H1 (cell line): Measurements from ENCODE around the gene ALS2CL. TPM values are rescaled to one million over a fixed set of nuclear protein-coding genes. Genes with fewer than 3 reads are reported as not detected.

ENCODE experiments used
- CTCF ChIA-PET: fragments of 300-600 bp; sonication (Branson Sonifier 250); formaldehyde crosslinking; loops from one replicate; lab custom pipeline; 2021; ENCODE audit not compliant: partially characterized antibody; lab: Charles Lee
- POLR2A ChIA-PET: fragments of 300-600 bp; sonication (Branson Sonifier 250); formaldehyde crosslinking; loops from one replicate; lab custom pipeline; 2021; ENCODE audit warnings: inconsistent platforms; ENCODE audit not compliant: partially characterized antibody; lab: Charles Lee
- DNase-seq, 2 experiments: peaks; one replicate each; pipeline versions ENCODE4 v3.0.0 to v3.0.0-alpha.2; 2010 to 2022; ENCODE audit warnings: low spot score in 2 of 2, low read depth in 1 of 2, mixed read lengths in 1 of 2
- FAIRE-seq: peaks from 2 replicates; lab custom pipeline; 2011; peaks lifted over from hg19 to GRCh38; lab: Jason Lieb, UNC
- H2AFZ ChIP-seq: 2 replicates; pipeline ENCODE4 v1.8.1; 2012; ENCODE audit warnings: low read length, inconsistent platforms
- H2AK5ac ChIP-seq: 2 replicates; pipeline ENCODE4 v1.6.1; 2013; ENCODE audit warnings: low read depth, low read length
- H2BK120ac ChIP-seq: replicated peaks from 2 replicates; pipeline ENCODE3; 2013; ENCODE audit warnings: low read depth, low read length, inconsistent platforms
- H2BK12ac ChIP-seq: 2 replicates; pipeline ENCODE4 v1.6.1; 2013; ENCODE audit warnings: low read depth, low read length
- H2BK15ac ChIP-seq: 2 replicates; pipeline ENCODE4 v1.6.1; 2013; ENCODE audit warnings: low read length
- H2BK20ac ChIP-seq: 2 replicates; pipeline ENCODE4 v1.6.1; 2013; ENCODE audit warnings: low read length
- H2BK5ac ChIP-seq: 2 replicates; pipeline ENCODE4 v1.6.1; 2013; ENCODE audit warnings: low read depth, low read length
- H3K14ac ChIP-seq: 2 replicates; pipeline ENCODE4 v1.6.1; 2013; ENCODE audit warnings: inconsistent platforms; ENCODE audit not compliant: insufficient read length
- H3K18ac ChIP-seq: 2 replicates; pipeline ENCODE4 v1.6.1; 2013; ENCODE audit warnings: low read length; ENCODE audit errors: extremely low read depth
- H3K23ac ChIP-seq: 2 replicates; pipeline ENCODE4 v1.6.1; 2013; ENCODE audit warnings: inconsistent platforms; ENCODE audit not compliant: insufficient read length
- H3K23me2 ChIP-seq: 2 replicates; pipeline ENCODE4 v1.6.1; 2013; ENCODE audit warnings: low read depth, low read length
- H3K27ac ChIP-seq: 2 replicates; pipeline ENCODE4 v1.6.1; 2011; ENCODE audit warnings: low read depth, low read length, inconsistent platforms
- H3K27me3 ChIP-seq, 4 experiments: replicated peaks in 1 of 4; 1 replicate in 1 of 4; 2 replicates in 3 of 4; pipeline versions ENCODE4 v1.6.1 to v1.8.1; 2011 to 2013; ENCODE audit warnings: low read length in 3 of 4, mild to moderate bottlenecking in 3 of 4, inconsistent platforms in 2 of 4, mixed read lengths in 2 of 4, moderate library complexity in 1 of 4; ENCODE audit not compliant: control insufficient read depth in 3 of 4, insufficient read depth in 3 of 4; ENCODE audit errors: extremely low read depth in 1 of 4
- H3K36me3 ChIP-seq, 4 experiments: 2 replicates each; pipeline versions ENCODE4 v1.6.1 to v1.8.1; 2011 to 2013; ENCODE audit warnings: mild to moderate bottlenecking in 4 of 4, low read length in 3 of 4, moderate library complexity in 2 of 4, control low read depth in 1 of 4, inconsistent platforms in 1 of 4; ENCODE audit not compliant: insufficient read depth in 4 of 4, control insufficient read depth in 2 of 4
- H3K4ac ChIP-seq: replicated peaks from 2 replicates; pipeline ENCODE3; 2013; ENCODE audit warnings: low read length, low read depth, mixed read lengths, inconsistent platforms; ENCODE audit not compliant: insufficient read length
- H3K4me1 ChIP-seq, 4 experiments: replicated peaks in 1 of 4; 1 replicate in 1 of 4; 2 replicates in 3 of 4; pipeline versions ENCODE4 v1.6.1 to v1.8.1; 2011 to 2013; ENCODE audit warnings: low read length in 3 of 4, inconsistent platforms in 2 of 4, mixed read lengths in 1 of 4; ENCODE audit not compliant: insufficient read depth in 4 of 4, control insufficient read depth in 3 of 4
- H3K4me2 ChIP-seq, 2 experiments: 2 replicates each; pipeline versions ENCODE4 v1.6.1 to v1.8.1; 2011 to 2013; ENCODE audit warnings: low read depth in 2 of 2, low read length in 2 of 2, control low read depth in 1 of 2, inconsistent platforms in 1 of 2, mild to moderate bottlenecking in 1 of 2; ENCODE audit not compliant: insufficient read depth in 1 of 2
- H3K4me3 ChIP-seq, 4 experiments: fragments of 200-600, 300-600 bp in 1 of 4; sonication (generic), shearing (Covaris generic), sonication (Bioruptor Twin) in 1 of 4; 2 replicates each; pipeline versions ENCODE4 v1.5.1 to v1.8.1; 2011 to 2016; ENCODE audit warnings: low read length in 4 of 4, low read depth in 3 of 4, control low read depth in 2 of 4, inconsistent platforms in 2 of 4, mild to moderate bottlenecking in 2 of 4, mixed read lengths in 1 of 4, moderate library complexity in 1 of 4; ENCODE audit not compliant: insufficient read depth in 2 of 4; ENCODE audit errors: extremely low read depth in 1 of 4
- H3K56ac ChIP-seq: replicated peaks from 2 replicates; pipeline ENCODE3; 2013; ENCODE audit warnings: low read depth, mild to moderate bottlenecking, mixed read lengths, low read length, inconsistent platforms; ENCODE audit not compliant: insufficient read length
- H3K79me1 ChIP-seq: 2 replicates; pipeline ENCODE4 v1.6.1; 2013; ENCODE audit warnings: low read depth, low read length, control low read depth
- H3K79me2 ChIP-seq, 2 experiments: 2 replicates each; pipeline versions ENCODE4 v1.6.1 to v1.8.1; 2012 to 2013; ENCODE audit warnings: low read length in 2 of 2, mild to moderate bottlenecking in 2 of 2, inconsistent platforms in 1 of 2; ENCODE audit not compliant: insufficient read depth in 2 of 2, control insufficient read depth in 1 of 2
- H3K9ac ChIP-seq, 4 experiments: replicated peaks in 1 of 4; 1 replicate in 1 of 4; 2 replicates in 3 of 4; pipeline versions ENCODE4 v1.6.1 to v1.8.1; 2011 to 2013; ENCODE audit warnings: low read depth in 3 of 4, low read length in 3 of 4, control low read depth in 2 of 4, mild to moderate bottlenecking in 2 of 4, moderate library complexity in 2 of 4, inconsistent platforms in 1 of 4; ENCODE audit errors: extremely low read depth in 1 of 4
- H3K9me3 ChIP-seq, 2 experiments: 2 replicates each; pipeline versions ENCODE4 v1.6.1 to v1.8.1; 2012 to 2013; ENCODE audit warnings: mild to moderate bottlenecking in 2 of 2, moderate library complexity in 2 of 2, control low read depth in 1 of 2, inconsistent platforms in 1 of 2, low read depth in 1 of 2, low read length in 1 of 2, mixed read lengths in 1 of 2; ENCODE audit not compliant: insufficient read depth in 2 of 2
- H4K20me1 ChIP-seq, 2 experiments: replicated peaks in 1 of 2; 2 replicates each; pipeline versions ENCODE3 to v1.8.1; 2011 to 2013; ENCODE audit warnings: inconsistent platforms in 2 of 2, low read length in 2 of 2, mild to moderate bottlenecking in 1 of 2; ENCODE audit not compliant: insufficient read depth in 2 of 2, control insufficient read depth in 1 of 2
- H4K5ac ChIP-seq: 2 replicates; pipeline ENCODE4 v1.6.1; 2013; ENCODE audit warnings: low read length, low read depth, mixed read lengths, inconsistent platforms; ENCODE audit not compliant: insufficient read length
- H4K8ac ChIP-seq: 2 replicates; pipeline ENCODE4 v1.8.0; 2013; ENCODE audit warnings: mild to moderate bottlenecking, moderate library complexity, low read length, inconsistent platforms; ENCODE audit not compliant: insufficient read depth; ENCODE audit errors: extremely low read depth
- H4K91ac ChIP-seq: replicated peaks from 2 replicates; pipeline ENCODE3; 2013; ENCODE audit warnings: low read length, mixed read lengths, inconsistent platforms; ENCODE audit not compliant: insufficient read length
- ASH2L ChIP-seq: fragments of 200-600, 300-600 bp; sonication (generic); IDR thresholded peaks from one replicate; pipeline ENCODE4 v1.7.1; 2017; ENCODE audit warnings: low read length
- CTCF ChIP-seq, 3 experiments: IDR thresholded peaks; 1 replicate in 2 of 3; 2 replicates in 1 of 3; pipeline versions ENCODE4 v1.5.1 to v1.6.1; 2011; ENCODE audit warnings: low read length in 3 of 3, mild to moderate bottlenecking in 3 of 3, inconsistent platforms in 2 of 3, low read depth in 1 of 3, moderate library complexity in 1 of 3; ENCODE audit not compliant: insufficient read depth in 1 of 3; ENCODE audit errors: control extremely low read depth in 1 of 3
- WGBS, 2 experiments: shearing (Covaris generic) in 1 of 2; methylation state at CpG; one replicate each; pipeline versions ENCODE4 v1.1.6 to v1.1.7; 2013 to 2015; ENCODE audit warnings: low lambda C conversion rate in 2 of 2, mixed read lengths in 2 of 2, inconsistent platforms in 1 of 2, low coverage in 1 of 2, missing lambda C conversion rate in 1 of 2; ENCODE audit not compliant: insufficient replicate concordance in 2 of 2, insufficient coverage in 1 of 2, insufficient read length in 1 of 2; ENCODE audit errors: extremely low coverage in 1 of 2, missing lambda C conversion rate in 1 of 2; 5-methylcytosine and 5-hydroxymethylcytosine counted together
- polyA plus RNA-seq, 7 experiments: library from polyadenylated mRNA; depleted of rRNA in 3 of 7; stranded (reverse) in 5 of 7; unstranded in 2 of 7; fragments of >200 nt in 5 of 7; fragments of 200-250 nt in 2 of 7; gene quantifications; 1 replicate in 5 of 7; 2 replicates in 1 of 7; 4 replicates in 1 of 7; pipeline versions ENCODE4 v1.2.1 to v1.2.3, GENCODE V29; 2011 to 2013; ENCODE audit warnings: missing spikeins in 2 of 7, mixed read lengths in 2 of 7
- total RNA-seq: library from RNA; stranded (reverse); fragmentation: NEBNext Ultra II Directional; extraction: Animal tissue kit (Norgen Biotek cat#: 25700); gene quantifications from 2 replicates; pipeline ENCODE4 v1.2.1, GENCODE V29; 2021

The ALS2CL gene
- total and polyA plus RNA-seq, 2 of the 8 experiments (the other 6 are each of a cell fraction or from before 2014, with no cell fraction given) = 4.8 to 5.4 TPM

GRCh38 chr3:46670000-46670890 is 23.2 kb downstream of the ALS2CL start:
- WGBS, 2 experiments = 86% methylated on average over 16 of the region's 17 CpGs; no CpG with 5 or more reads in 1 of the 2 experiments
- Histone ChIP-seq H3K79me1 (no peaks in the 10 kb centered on the region), H2BK15ac (0 out of 2 replicates have a peak overlapping the region, but pooled peaks have one; percentile 46), H3K56ac (no peak overlapping the region), H3K9ac (no peak overlapping the region), H4K5ac (no peak overlapping the region), H2BK120ac (no peak overlapping the region), H3K27me3 (no peaks in the 10 kb centered on the region; a peak in 1 of 7 replicates), H4K20me1 (no peaks in the 10 kb centered on the region), H3K4ac (no peak overlapping the region), H3K18ac (no peak overlapping the region), H2BK12ac (no peak overlapping the region), H3K9me3 (no peaks in the 10 kb centered on the region), H3K4me3 (no peak overlapping the region), H4K8ac (peak overlapping the region; percentile 37), H2AK5ac (no peak overlapping the region), H3K36me3 (no peaks in the 10 kb centered on the region), H3K23me2 (no peaks in the 10 kb centered on the region), H3K4me2 (no peak overlapping the region), H3K23ac (no peak overlapping the region), H2BK5ac (0 out of 2 replicates have a peak overlapping the region, but pooled peaks have one; percentile 44), H3K4me1 (no peaks in the 10 kb centered on the region), H2BK20ac (no peak overlapping the region), H2AFZ (no peak overlapping the region), H3K27ac (no peak overlapping the region), H3K79me2 (no peaks in the 10 kb centered on the region), H4K91ac (no peak overlapping the region), H3K14ac (no peak overlapping the region)
- FAIRE-seq (no peak), DNase-seq (peak in 1 of 2 experiments; percentile 35)
- ChIA-PET CTCF (interaction anchor here (0.5 to 4.3 kb wide), 12 partner anchors 7 to 821 kb away, joined by 3 to 21 read pairs (median 4); no protein-coding TSS in a partner anchor), POLR2A (interaction anchor here (0.7 to 0.8 kb wide), 3 partner anchors 15 to 84 kb away, joined by 3 read pairs; no protein-coding TSS in a partner anchor)
- TF ChIP-seq ASH2L (no peak), CTCF (IDR thresholded peaks at IDR 0.05; ENCODE audit: control extremely low read depth in 1 of 3, insufficient read depth in 1 of 3, low read depth in 1 of 3, low read length in 3 of 3) (peak in 1 of 3 experiments; percentile 1; a peak in 1 of 4 replicates)
